PC-3 (cell line): ENCODE data around the gene ADSS1. TPM values are rescaled to one million over a fixed set of nuclear protein-coding genes. Genes with fewer than 3 reads are reported as not detected.

Source experiments
- ATAC-seq: fragments of 200-7000 bp; cut with Tn5 transposase; 2 replicates; pipeline ENCODE4 v1.9.1; 2020; ENCODE audit warnings: mild to moderate bottlenecking, moderate library complexity
- BruUV-seq: library from RNA; stranded (reverse); fragments of 400-500 nt; replicated peaks from 2 replicates; lab custom pipeline; 2021; lab: Mats Ljungman, UMichigan
- CTCF ChIA-PET: fragments of 300-600 bp; sonication (Branson Sonifier 250); formaldehyde crosslinking; loops from one replicate; lab custom pipeline; 2022; ENCODE audit warnings: antibody characterized with exemption; lab: Charles Lee
- POLR2A ChIA-PET: fragments of 300-600 bp; sonication (Branson Sonifier 250); formaldehyde crosslinking; loops from one replicate; lab custom pipeline; 2022; ENCODE audit warnings: antibody characterized with exemption; ENCODE audit not compliant: unreplicated experiment; lab: Charles Lee
- DNase-seq: peaks from one replicate; pipeline ENCODE4 v3.0.0-alpha.2; 2015
- H2AFZ ChIP-seq: fragments of 300-600 bp; sonication (generic); 2 replicates; pipeline ENCODE4 v1.6.0; 2016; ENCODE audit warnings: antibody characterized with exemption, low read length
- H3F3A ChIP-seq: fragments of 300-600 bp; sonication (generic); one replicate; pipeline ENCODE4 v1.6.0; 2017; ENCODE audit warnings: antibody characterized with exemption, low read length, control low read depth, mild to moderate bottlenecking; ENCODE audit not compliant: unreplicated experiment
- H3K27ac ChIP-seq: fragments of 300-600 bp; sonication (generic); 2 replicates; pipeline ENCODE4 v1.5.1; 2016; ENCODE audit warnings: mild to moderate bottlenecking, low read length
- H3K27me3 ChIP-seq: fragments of 300-600 bp; sonication (generic); 2 replicates; pipeline ENCODE4 v1.6.1; 2016; ENCODE audit warnings: low read length, mixed read lengths
- H3K36me3 ChIP-seq: fragments of 300-600 bp; sonication (generic); 2 replicates; pipeline ENCODE4 v1.6.1; 2016; ENCODE audit warnings: low read depth, mixed run types, low read length, mixed read lengths
- H3K4me1 ChIP-seq: fragments of 300-600 bp; sonication (generic); 2 replicates; pipeline ENCODE4 v1.5.1; 2016; ENCODE audit warnings: low read length; ENCODE audit not compliant: insufficient read depth
- H3K4me2 ChIP-seq: fragments of 300-600 bp; sonication (generic); 2 replicates; pipeline ENCODE4 v1.6.0; 2016; ENCODE audit warnings: low read length
- H3K4me3 ChIP-seq: fragments of 300-600 bp; sonication (generic); 2 replicates; pipeline ENCODE4 v1.5.1; 2016; ENCODE audit warnings: mild to moderate bottlenecking, low read length, mixed read lengths
- H3K79me2 ChIP-seq: fragments of 300-600 bp; sonication (generic); 2 replicates; pipeline ENCODE4 v1.6.1; 2017; ENCODE audit warnings: low read length, mixed read lengths
- H3K9ac ChIP-seq: fragments of 300-600 bp; sonication (generic); 2 replicates; pipeline ENCODE4 v1.6.0; 2016; ENCODE audit warnings: mild to moderate bottlenecking, low read length
- H3K9me2 ChIP-seq: fragments of 300-600 bp; sonication (generic); replicated peaks from 2 replicates; pipeline ENCODE4 v1.6.1; 2016; ENCODE audit warnings: mixed run types, low read length, mixed read lengths
- H3K9me3 ChIP-seq: fragments of 300-600 bp; sonication (generic); 2 replicates; pipeline ENCODE4 v1.6.1; 2016; ENCODE audit warnings: low read length, mixed read lengths
- H4K20me1 ChIP-seq: fragments of 300-600 bp; sonication (generic); 2 replicates; pipeline ENCODE4 v1.6.1; 2016; ENCODE audit warnings: low read length, mixed read lengths
- EZH2 ChIP-seq: fragments of 300-600 bp; sonication (generic); IDR thresholded peaks from one replicate; pipeline ENCODE4 v1.6.1; 2017; ENCODE audit warnings: antibody characterized with exemption, mild to moderate bottlenecking, low read length; ENCODE audit not compliant: unreplicated experiment
- EZH2phosphoT487 ChIP-seq: fragments of 300-600 bp; sonication (generic); IDR thresholded peaks from 2 replicates; pipeline ENCODE4 v1.6.1; 2018; ENCODE audit warnings: mild to moderate bottlenecking, antibody characterized with exemption, low read length, borderline replicate concordance
- intact Hi-C: fragments of 100-400 bp; cut with micrococcal nuclease; formaldehyde crosslinking; loops from 2 replicates; pipeline ENCODE4 v1.9.0; 2023
- total RNA-seq: library from RNA; depleted of rRNA; stranded (reverse); fragments of >200 nt; gene quantifications from 2 replicates; pipeline ENCODE4 v1.2.3, GENCODE V29; 2014
- TF ChIP-seq, protein P1 (sequence below): fragments of 300-600 bp; sonication (generic); conservative IDR thresholded peaks from 2 replicates; pipeline ENCODE4 v1.5.1; 2017; ENCODE audit warnings: antibody characterized with exemption, low read depth, mild to moderate bottlenecking, low read length

ADSS1 gene
- total RNA-seq, 1 experiment from 2014 or later: 7.9 TPM

DNA sequence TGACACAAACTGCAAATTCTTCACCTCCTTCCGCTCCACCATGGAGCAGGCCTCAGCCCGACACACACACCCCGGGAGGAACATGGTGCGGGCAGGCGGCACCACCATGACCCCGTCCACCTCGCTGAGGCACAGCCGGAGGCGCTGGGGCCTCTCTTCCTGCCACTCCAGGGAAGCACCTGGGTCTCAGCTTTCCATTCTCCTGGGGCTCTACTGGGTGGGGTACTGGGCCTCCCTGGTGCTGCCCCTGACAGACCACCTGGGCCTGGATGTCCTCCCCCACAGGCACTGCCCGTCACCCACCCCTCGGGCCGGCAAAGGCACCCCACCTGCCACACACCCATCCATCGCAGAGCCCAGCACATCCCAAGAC, 61.7 kb downstream of the ADSS1 start:
- TF ChIP-seq EZH2phosphoT487 (no peak), EZH2 (no peak)
- TF ChIP-seq, protein P1, sequence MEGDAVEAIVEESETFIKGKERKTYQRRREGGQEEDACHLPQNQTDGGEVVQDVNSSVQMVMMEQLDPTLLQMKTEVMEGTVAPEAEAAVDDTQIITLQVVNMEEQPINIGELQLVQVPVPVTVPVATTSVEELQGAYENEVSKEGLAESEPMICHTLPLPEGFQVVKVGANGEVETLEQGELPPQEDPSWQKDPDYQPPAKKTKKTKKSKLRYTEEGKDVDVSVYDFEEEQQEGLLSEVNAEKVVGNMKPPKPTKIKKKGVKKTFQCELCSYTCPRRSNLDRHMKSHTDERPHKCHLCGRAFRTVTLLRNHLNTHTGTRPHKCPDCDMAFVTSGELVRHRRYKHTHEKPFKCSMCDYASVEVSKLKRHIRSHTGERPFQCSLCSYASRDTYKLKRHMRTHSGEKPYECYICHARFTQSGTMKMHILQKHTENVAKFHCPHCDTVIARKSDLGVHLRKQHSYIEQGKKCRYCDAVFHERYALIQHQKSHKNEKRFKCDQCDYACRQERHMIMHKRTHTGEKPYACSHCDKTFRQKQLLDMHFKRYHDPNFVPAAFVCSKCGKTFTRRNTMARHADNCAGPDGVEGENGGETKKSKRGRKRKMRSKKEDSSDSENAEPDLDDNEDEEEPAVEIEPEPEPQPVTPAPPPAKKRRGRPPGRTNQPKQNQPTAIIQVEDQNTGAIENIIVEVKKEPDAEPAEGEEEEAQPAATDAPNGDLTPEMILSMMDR: no peak
- intact Hi-C loops: no loop called here
- Histone ChIP-seq H3K27ac (no peak overlapping the region), H3K4me1 (no peaks in the 10 kb centered on the region), H3K9me2 (no peaks in the 10 kb centered on the region), H4K20me1 (no peaks in the 10 kb centered on the region), H3F3A (no peaks in the 10 kb centered on the region), H3K36me3 (no peaks in the 10 kb centered on the region), H3K27me3 (no peaks in the 10 kb centered on the region), H3K4me3 (no peak overlapping the region), H3K79me2 (peaks cover 27% of the 10 kb centered on the region), H3K9ac (no peak overlapping the region), H3K4me2 (no peak overlapping the region), H2AFZ (no peak overlapping the region), H3K9me3 (no peaks in the 10 kb centered on the region)
- DNase-seq (no peak), ATAC-seq (no peak)
- ChIA-PET CTCF (no interaction called here), POLR2A (no interaction called here)
- BruUV-seq: no TSS peak

DNA sequence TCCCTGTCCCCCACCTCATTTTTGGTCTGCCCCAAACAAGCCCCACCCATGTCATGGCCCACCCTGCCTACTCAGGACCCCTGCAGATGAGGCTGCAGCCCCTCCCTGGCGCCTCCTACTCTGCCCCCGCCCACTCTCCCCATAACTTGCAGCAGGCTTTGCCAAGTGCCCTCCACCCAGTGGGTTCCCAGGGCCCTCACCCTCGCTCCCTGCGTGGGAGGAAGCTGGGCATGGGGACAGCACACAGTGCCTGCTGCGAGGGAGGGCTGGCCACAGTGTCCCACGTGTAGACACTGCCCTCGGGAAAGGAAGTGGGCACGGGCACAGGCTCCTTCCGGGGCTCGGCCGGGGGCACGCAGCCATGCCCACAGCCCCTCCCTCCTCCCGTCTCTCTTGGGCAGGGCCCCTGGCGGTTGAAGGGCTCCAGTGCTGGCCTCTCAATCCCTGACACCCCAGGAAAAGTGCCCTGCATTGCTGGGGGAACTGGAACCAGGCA, 62.1 kb downstream of the ADSS1 start:
- intact Hi-C loops: no loop called here
- Histone ChIP-seq H3F3A (no peaks in the 10 kb centered on the region), H4K20me1 (no peaks in the 10 kb centered on the region), H3K27me3 (no peaks in the 10 kb centered on the region), H3K4me2 (no peak overlapping the region), H3K79me2 (peaks cover 31% of the 10 kb centered on the region), H3K9me2 (no peaks in the 10 kb centered on the region), H3K36me3 (no peaks in the 10 kb centered on the region), H3K27ac (no peak overlapping the region), H2AFZ (no peak overlapping the region), H3K4me3 (no peak overlapping the region), H3K4me1 (no peaks in the 10 kb centered on the region), H3K9ac (no peak overlapping the region), H3K9me3 (no peaks in the 10 kb centered on the region)
- no TSS peak for BruUV-seq
- no peak for ATAC-seq
- no peak for TF ChIP-seq EZH2phosphoT487
- TF ChIP-seq, protein P1: no peak
- TF ChIP-seq EZH2: no peak
- no peak for DNase-seq
- ChIA-PET POLR2A (no interaction called here), CTCF (no interaction called here)

DNA sequence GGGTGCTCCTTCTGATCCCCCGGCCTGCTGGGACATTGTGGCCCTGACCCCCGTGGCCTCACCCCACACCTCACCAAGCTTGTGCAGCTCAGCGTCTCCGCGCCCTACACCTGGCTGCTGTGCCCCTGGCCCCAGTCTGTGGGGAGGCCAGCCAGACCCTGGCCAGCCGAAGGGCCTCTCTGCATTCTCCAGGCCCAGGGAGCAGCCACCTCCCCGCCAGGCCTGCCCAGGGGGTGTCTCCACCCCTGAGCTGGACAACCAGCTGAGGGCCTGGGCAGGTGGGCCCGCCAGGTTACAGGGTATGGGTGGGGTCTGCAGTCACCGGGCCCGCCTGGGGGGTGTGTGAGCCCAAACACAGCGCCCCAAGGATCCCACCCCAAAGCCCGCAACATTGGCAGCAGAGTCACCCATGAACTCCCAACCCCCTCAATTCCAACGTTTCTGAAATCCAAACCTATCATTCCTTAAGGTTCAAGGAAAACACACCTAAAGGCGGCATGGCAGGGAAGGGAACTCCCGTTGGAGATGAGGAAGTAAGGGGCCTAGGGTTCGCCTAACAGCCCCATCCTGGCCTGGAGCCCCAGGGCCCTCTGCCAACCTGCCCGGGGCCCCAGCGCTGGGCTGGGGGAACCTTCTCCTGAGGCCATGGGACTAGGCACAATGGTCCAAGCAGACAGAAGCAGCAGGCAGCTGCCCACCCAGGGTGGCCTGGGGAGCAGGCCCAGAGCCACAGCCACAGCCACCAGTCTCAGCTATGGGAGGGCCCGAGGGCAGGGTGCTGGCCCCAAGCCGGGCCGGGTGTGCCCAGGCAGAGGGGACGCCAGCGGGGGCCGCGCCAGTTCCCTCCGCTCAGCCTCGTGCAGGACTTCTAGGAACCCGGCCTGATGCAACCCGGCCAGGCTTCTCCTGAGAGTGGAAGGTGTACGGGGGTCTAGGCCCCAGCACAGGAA, 63.0 kb downstream of the ADSS1 start:
- peaks cover 7% of the 10 kb centered on the region for H4K20me1 ChIP-seq
- H3K79me2 ChIP-seq: peaks cover 40% of the 10 kb centered on the region
- TF ChIP-seq, protein P1: no peak
- TF ChIP-seq EZH2 (no peak), EZH2phosphoT487 (no peak)

More for the DNA sequence above, 63.0 kb downstream of the ADSS1 start:
- no peaks in the 10 kb centered on the region for H3K9me3 ChIP-seq
- POLR2A ChIA-PET: no interaction called here
- H3K4me3 ChIP-seq: no peak overlapping the region
- BruUV-seq: no TSS peak
- CTCF ChIA-PET: no interaction called here
- DNase-seq (no peak), ATAC-seq (no peak)
- H3F3A ChIP-seq: no peaks in the 10 kb centered on the region
- intact Hi-C loops: no loop called here
- no peak overlapping the region for H2AFZ ChIP-seq
- H3K27ac ChIP-seq: no peak overlapping the region
- no peak overlapping the region for H3K4me2 ChIP-seq
- H3K9me2 ChIP-seq: no peaks in the 10 kb centered on the region
- H3K27me3 ChIP-seq: no peaks in the 10 kb centered on the region
- H3K9ac ChIP-seq: no peak overlapping the region
- no peaks in the 10 kb centered on the region for H3K4me1 ChIP-seq
- peaks cover 4% of the 10 kb centered on the region; the same call in 1 of the 2 replicates for H3K36me3 ChIP-seq
